CD14-positive monocyte (primary cell): Measurements from ENCODE around the gene KCNK3. TPM values are rescaled to one million over a fixed set of nuclear protein-coding genes. Genes with fewer than 3 reads are reported as not detected.

Experiments used
- DNase-seq, 3 donors: peaks; one replicate each; pipeline ENCODE4 v3.0.0-alpha.2; 2011 to 2022
- H2AFZ ChIP-seq: 2 replicates; pipeline ENCODE4 v1.6.0; 2012; ENCODE audit warnings: mild to moderate bottlenecking, low read depth, low read length, inconsistent platforms; ENCODE audit not compliant: insufficient read depth, poor library complexity, severe bottlenecking
- H3K27ac ChIP-seq, 2 donors: 1 replicate in 1 of 2; 2 replicates in 1 of 2; pipeline ENCODE4 v1.5.1; 2012 to 2013; ENCODE audit warnings: low read length in 2 of 2, control low read depth in 1 of 2, inconsistent platforms in 1 of 2, low read depth in 1 of 2, mild to moderate bottlenecking in 1 of 2
- H3K27me3 ChIP-seq, 2 donors: one replicate each; pipeline versions ENCODE4 v1.6.0 to v1.6.1; 2011 to 2013; ENCODE audit warnings: low read length in 2 of 2; ENCODE audit not compliant: control insufficient read depth in 2 of 2, insufficient read depth in 2 of 2
- H3K36me3 ChIP-seq, 2 donors: replicated peaks in 1 of 2; 1 replicate in 1 of 2; 2 replicates in 1 of 2; pipeline versions ENCODE4 v1.5.1 to v1.6.1; 2012 to 2013; ENCODE audit warnings: low read length in 2 of 2, control low read depth in 1 of 2, inconsistent platforms in 1 of 2, mild to moderate bottlenecking in 1 of 2; ENCODE audit not compliant: insufficient read depth in 2 of 2, control insufficient read depth in 1 of 2
- H3K4me1 ChIP-seq, 2 donors: 1 replicate in 1 of 2; 2 replicates in 1 of 2; pipeline versions ENCODE4 v1.5.1 to v1.6.1; 2012 to 2013; ENCODE audit warnings: low read length in 2 of 2, control low read depth in 1 of 2, inconsistent platforms in 1 of 2, mild to moderate bottlenecking in 1 of 2, moderate library complexity in 1 of 2; ENCODE audit not compliant: insufficient read depth in 2 of 2, control insufficient read depth in 1 of 2
- H3K4me2 ChIP-seq: replicated peaks from 2 replicates; pipeline ENCODE3; 2012; ENCODE audit warnings: low read length, moderate library complexity, mild to moderate bottlenecking; ENCODE audit not compliant: poor library complexity, severe bottlenecking; ENCODE audit errors: extremely low read depth
- H3K4me3 ChIP-seq, 3 experiments: fragments of 200-600 bp in 1 of 3; sonication (generic) in 1 of 3; replicated peaks in 1 of 3; 1 replicate in 2 of 3; 2 replicates in 1 of 3; pipeline ENCODE4 v1.5.1; 2011 to 2013; ENCODE audit warnings: low read length in 3 of 3, mild to moderate bottlenecking in 3 of 3, control low read depth in 2 of 3, low read depth in 2 of 3, inconsistent platforms in 1 of 3, moderate library complexity in 1 of 3
- H3K79me2 ChIP-seq: 2 replicates; pipeline ENCODE4 v1.6.0; 2012; ENCODE audit warnings: mild to moderate bottlenecking, control low read depth, inconsistent platforms, low read length, moderate library complexity; ENCODE audit not compliant: insufficient read depth
- H3K9ac ChIP-seq: 2 replicates; pipeline ENCODE4 v1.6.0; 2017; ENCODE audit warnings: low read length, mild to moderate bottlenecking; ENCODE audit not compliant: insufficient read depth, poor library complexity, severe bottlenecking
- H3K9me3 ChIP-seq, 2 donors: replicated peaks in 1 of 2; 1 replicate in 1 of 2; 2 replicates in 1 of 2; pipeline versions ENCODE4 v1.5.1 to v1.6.1; 2012 to 2013; ENCODE audit warnings: low read length in 2 of 2, control low read depth in 1 of 2; ENCODE audit not compliant: control insufficient read depth in 1 of 2, insufficient read depth in 1 of 2
- H4K20me1 ChIP-seq: 2 replicates; pipeline ENCODE4 v1.6.0; 2012; ENCODE audit warnings: mild to moderate bottlenecking, low read length, control low read depth, moderate library complexity; ENCODE audit not compliant: insufficient read depth
- H3K27ac Mint-ChIP-seq, 7 donors: one replicate each; pipeline ENCODE4 v1.8.0; 2020; ENCODE audit warnings: mild to moderate bottlenecking in 7 of 7, mixed read lengths in 7 of 7, moderate library complexity in 6 of 7, inconsistent platforms in 2 of 7
- H3K27me3 Mint-ChIP-seq, 3 donors: one replicate each; pipeline ENCODE4 v1.8.0; 2021 to 2022; ENCODE audit warnings: low read depth in 3 of 3, mild to moderate bottlenecking in 3 of 3, mixed read lengths in 3 of 3, moderate library complexity in 3 of 3, inconsistent platforms in 1 of 3
- H3K36me3 Mint-ChIP-seq, 2 donors: one replicate each; pipeline ENCODE4 v1.8.0; 2020; ENCODE audit warnings: mixed read lengths in 2 of 2, inconsistent platforms in 1 of 2, mild to moderate bottlenecking in 1 of 2
- H3K4me1 Mint-ChIP-seq: one replicate; pipeline ENCODE4 v1.8.0; 2020; ENCODE audit warnings: mild to moderate bottlenecking, mixed read lengths
- H3K4me3 Mint-ChIP-seq, 2 donors: one replicate each; pipeline ENCODE4 v1.8.0; 2020; ENCODE audit warnings: mild to moderate bottlenecking in 2 of 2, mixed read lengths in 2 of 2, moderate library complexity in 1 of 2
- H3K9me3 Mint-ChIP-seq, 7 donors: one replicate each; pipeline ENCODE4 v1.8.0; 2020 to 2022; ENCODE audit warnings: mixed read lengths in 7 of 7, mild to moderate bottlenecking in 6 of 7, moderate library complexity in 6 of 7, inconsistent platforms in 2 of 7
- CTCF ChIP-seq: fragments of 200-600 bp; IDR thresholded peaks from one replicate; pipeline ENCODE4 v1.8.0; 2022; ENCODE audit warnings: antibody characterized with exemption, mild to moderate bottlenecking
- WGBS: methylation state at CpG from one replicate; pipeline ENCODE4 v1.1.5; 2013; ENCODE audit warnings: missing lambda C conversion rate; ENCODE audit not compliant: insufficient coverage; 5-methylcytosine and 5-hydroxymethylcytosine counted together
- intact Hi-C, 2 donors: fragments of 100-400 bp; cut with micrococcal nuclease; formaldehyde crosslinking; loops; one replicate each; pipeline versions ENCODE4 v1.15.0 to v1.15.1; 2023
- polyA plus RNA-seq, 3 donors: library from polyadenylated mRNA; depleted of rRNA in 1 of 3; unstranded in 2 of 3; stranded (reverse) in 1 of 3; fragments of 300-500 nt in 2 of 3; fragments of >200 nt in 1 of 3; fragmentation: Illumina TruSeq in 2 of 3; gene quantifications; 1 replicate in 2 of 3; 2 replicates in 1 of 3; pipeline ENCODE4 v1.2.3, GENCODE V29; 2012 to 2021

KCNK3 gene
- polyA plus RNA-seq, 3 donors: not detected

GRCh38 chr2:26735883-26736588, 43.5 kb downstream of the KCNK3 start:
- Histone ChIP-seq H3K27ac (no peak overlapping the region), H3K4me3 (no peak overlapping the region), H3K9me3 (no peaks in the 10 kb centered on the region), H3K27me3 (no peaks in the 10 kb centered on the region), H3K4me2 (no peak overlapping the region), H3K79me2 (no peaks in the 10 kb centered on the region), H2AFZ (no peak overlapping the region), H3K36me3 (no peaks in the 10 kb centered on the region), H3K4me1 (no peaks in the 10 kb centered on the region), H3K9ac (no peak overlapping the region), H4K20me1 (no peaks in the 10 kb centered on the region)
- TF ChIP-seq CTCF: no peak
- 68% methylated on average over 2 of the region's 8 CpGs for WGBS
- DNase-seq: no peak
- Mint-ChIP-seq H3K4me3 (no peak overlapping the region), H3K27me3 (peaks cover 13 to 24% (median 16%) of the 10 kb centered on the region in 3 donors), H3K9me3 (peaks cover 0 to 4% (median 0%) of the 10 kb centered on the region in 7 donors), H3K4me1 (no peaks in the 10 kb centered on the region), H3K27ac (no peak overlapping the region), H3K36me3 (no peaks in the 10 kb centered on the region)
- intact Hi-C loops: no loop called here

- no peak overlapping the region for H3K4me3 Mint-ChIP-seq
- Histone ChIP-seq H3K9ac (no peak overlapping the region), H3K36me3 (no peaks in the 10 kb centered on the region), H2AFZ (no peak overlapping the region), H3K9me3 (no peaks in the 10 kb centered on the region), H3K4me1 (no peaks in the 10 kb centered on the region), H3K4me2 (no peak overlapping the region), H3K27ac (no peak overlapping the region), H3K79me2 (no peaks in the 10 kb centered on the region), H3K27me3 (no peaks in the 10 kb centered on the region), H4K20me1 (no peaks in the 10 kb centered on the region), H3K4me3 (no peak overlapping the region)
- H3K36me3 Mint-ChIP-seq: no peaks in the 10 kb centered on the region
- intact Hi-C loops: no loop called here
- WGBS: 100% methylated on average over 3 of the region's 4 CpGs
- no peak overlapping the region for H3K27ac Mint-ChIP-seq
- no peak for TF ChIP-seq CTCF
- H3K4me1 Mint-ChIP-seq: no peaks in the 10 kb centered on the region
- peaks cover 0 to 4% (median 0%) of the 10 kb centered on the region in 7 donors for H3K9me3 Mint-ChIP-seq
- no peak for DNase-seq
- peaks cover 17 to 23% (median 22%) of the 10 kb centered on the region in 3 donors for H3K27me3 Mint-ChIP-seq
Measured at GRCh38 chr2:26737221-26737620, 44.7 kb downstream of the KCNK3 start.
